H9 (cell line): ENCODE results near the gene FLT3. TPM values are rescaled to one million over a fixed set of nuclear protein-coding genes. Genes with fewer than 3 reads are reported as not detected.

ENCODE experiments used
- DNase-seq: peaks from one replicate; pipeline ENCODE4 v3.0.0-alpha.2; 2017
- H2AFZ ChIP-seq: one replicate; pipeline ENCODE4 v1.6.1; 2013; ENCODE audit warnings: mild to moderate bottlenecking, low read length, control low read depth, moderate library complexity
- H2AK5ac ChIP-seq: 2 replicates; pipeline ENCODE4 v1.6.1; 2013; ENCODE audit warnings: low read length, control low read depth, mixed read lengths; ENCODE audit not compliant: insufficient read length
- H2BK120ac ChIP-seq: one replicate; pipeline ENCODE4 v1.6.1; 2013; ENCODE audit warnings: low read depth, mild to moderate bottlenecking, low read length, control low read depth, inconsistent platforms; ENCODE audit not compliant: poor library complexity, severe bottlenecking
- H2BK12ac ChIP-seq: 2 replicates; pipeline ENCODE4 v1.6.1; 2013; ENCODE audit warnings: low read length, control low read depth, mixed read lengths, low read depth; ENCODE audit not compliant: insufficient read length
- H2BK15ac ChIP-seq: 2 replicates; pipeline ENCODE4 v1.6.1; 2013; ENCODE audit warnings: low read depth, low read length, control low read depth
- H2BK20ac ChIP-seq: one replicate; pipeline ENCODE4 v1.6.1; 2013; ENCODE audit warnings: low read depth, mild to moderate bottlenecking, low read length, control low read depth, inconsistent platforms; ENCODE audit not compliant: poor library complexity, severe bottlenecking
- H2BK5ac ChIP-seq: 2 replicates; pipeline ENCODE4 v1.6.1; 2013; ENCODE audit warnings: low read length, control low read depth, mixed read lengths; ENCODE audit not compliant: insufficient read length
- H3K14ac ChIP-seq: 2 replicates; pipeline ENCODE4 v1.6.1; 2013; ENCODE audit warnings: low read length, control low read depth; ENCODE audit not compliant: insufficient read depth
- H3K18ac ChIP-seq: 2 replicates; pipeline ENCODE4 v1.6.1; 2013; ENCODE audit warnings: low read depth, mild to moderate bottlenecking, mixed read lengths, low read length, control low read depth; ENCODE audit not compliant: insufficient read length
- H3K23ac ChIP-seq: 2 replicates; pipeline ENCODE4 v1.6.1; 2013; ENCODE audit warnings: low read length, control low read depth, mixed read lengths, low read depth; ENCODE audit not compliant: insufficient read length
- H3K23me2 ChIP-seq: 2 replicates; pipeline ENCODE4 v1.6.1; 2013; ENCODE audit warnings: low read depth, mild to moderate bottlenecking, mixed read lengths, low read length, control low read depth; ENCODE audit not compliant: insufficient read length, poor library complexity, severe bottlenecking
- H3K27ac ChIP-seq: 2 replicates; pipeline ENCODE4 v1.5.1; 2013; ENCODE audit warnings: low read length, control low read depth, mixed read lengths, low read depth; ENCODE audit not compliant: insufficient read length
- H3K27me3 ChIP-seq: 2 replicates; pipeline ENCODE4 v1.6.1; 2013; ENCODE audit warnings: low read length, control low read depth, inconsistent platforms; ENCODE audit not compliant: insufficient read depth
- H3K4ac ChIP-seq: 2 replicates; pipeline ENCODE4 v1.6.1; 2013; ENCODE audit warnings: low read depth, mild to moderate bottlenecking, control low read depth, inconsistent platforms, low read length, moderate library complexity
- H3K4me1 ChIP-seq: 2 replicates; pipeline ENCODE4 v1.6.1; 2013; ENCODE audit warnings: low read length, control low read depth, inconsistent platforms; ENCODE audit not compliant: insufficient read depth
- H3K4me2 ChIP-seq: 2 replicates; pipeline ENCODE4 v1.6.1; 2013; ENCODE audit warnings: low read length, control low read depth, mixed read lengths; ENCODE audit not compliant: insufficient read length, insufficient read depth
- H3K56ac ChIP-seq: 2 replicates; pipeline ENCODE4 v1.6.1; 2013; ENCODE audit warnings: low read depth, mild to moderate bottlenecking, mixed read lengths, low read length, control low read depth; ENCODE audit not compliant: insufficient read length
- H3K79me1 ChIP-seq: 2 replicates; pipeline ENCODE4 v1.6.1; 2013; ENCODE audit warnings: low read depth, mild to moderate bottlenecking, moderate library complexity, low read length, control low read depth, inconsistent platforms; ENCODE audit not compliant: insufficient read depth, poor library complexity, severe bottlenecking
- H3K79me2 ChIP-seq: 2 replicates; pipeline ENCODE4 v1.6.1; 2013; ENCODE audit warnings: low read length, control low read depth, inconsistent platforms; ENCODE audit not compliant: insufficient read depth
- H3K9ac ChIP-seq: 2 replicates; pipeline ENCODE4 v1.6.1; 2013; ENCODE audit warnings: low read length, control low read depth, mixed read lengths; ENCODE audit not compliant: insufficient read length; ENCODE audit errors: extremely low read depth
- H3K9me3 ChIP-seq: one replicate; pipeline ENCODE4 v1.6.1; 2013; ENCODE audit warnings: low read depth, low read length, inconsistent platforms; ENCODE audit not compliant: control insufficient read depth
- H3T11ph ChIP-seq: one replicate; pipeline ENCODE4 v1.6.1; 2013; ENCODE audit warnings: mild to moderate bottlenecking, low read length, control low read depth, inconsistent platforms
- H4K20me1 ChIP-seq: one replicate; pipeline ENCODE4 v1.6.1; 2013; ENCODE audit not compliant: control insufficient read depth, insufficient read length, insufficient read depth
- H4K5ac ChIP-seq: 2 replicates; pipeline ENCODE4 v1.6.1; 2013; ENCODE audit warnings: low read depth, mild to moderate bottlenecking, mixed read lengths, low read length, control low read depth; ENCODE audit not compliant: insufficient read length
- H4K8ac ChIP-seq: replicated peaks from 2 replicates; pipeline ENCODE4 v1.6.1; 2013; ENCODE audit warnings: low read length, control low read depth, mixed read lengths, low read depth; ENCODE audit not compliant: insufficient read length
- H4K91ac ChIP-seq: 2 replicates; pipeline ENCODE4 v1.6.1; 2013; ENCODE audit warnings: low read depth, mild to moderate bottlenecking, moderate library complexity, mixed read lengths, low read length, control low read depth; ENCODE audit not compliant: insufficient read length
- H3K27ac Mint-ChIP-seq, 3 experiments: 2 replicates in 2 of 3; 3 replicates in 1 of 3; pipeline ENCODE4 v1.8.0; 2020 to 2021; ENCODE audit warnings: mixed read lengths in 3 of 3, mild to moderate bottlenecking in 1 of 3, moderate library complexity in 1 of 3
- H3K27me3 Mint-ChIP-seq: 2 replicates; pipeline ENCODE4 v1.8.0; 2021; ENCODE audit warnings: low read depth, mild to moderate bottlenecking, moderate library complexity, mixed read lengths
- H3K36me3 Mint-ChIP-seq, 3 experiments: 2 replicates in 2 of 3; 3 replicates in 1 of 3; pipeline ENCODE4 v1.8.0; 2020 to 2021; ENCODE audit warnings: low read depth in 3 of 3, mixed read lengths in 3 of 3; ENCODE audit not compliant: insufficient read depth in 1 of 3
- H3K4me1 Mint-ChIP-seq, 2 experiments: 2 replicates each; pipeline ENCODE4 v1.8.0; 2020; ENCODE audit warnings: mixed read lengths in 2 of 2
- H3K4me3 Mint-ChIP-seq, 2 experiments: 2 replicates in 1 of 2; 3 replicates in 1 of 2; pipeline ENCODE4 v1.8.0; 2020 to 2021; ENCODE audit warnings: mild to moderate bottlenecking in 2 of 2, mixed read lengths in 2 of 2, moderate library complexity in 1 of 2
- H3K9me3 Mint-ChIP-seq, 2 experiments: 2 replicates in 1 of 2; 3 replicates in 1 of 2; pipeline ENCODE4 v1.8.0; 2020; ENCODE audit warnings: mild to moderate bottlenecking in 2 of 2, mixed read lengths in 2 of 2, moderate library complexity in 1 of 2
- CTCF ChIP-seq: fragments of 200-600 bp; sonication (generic); conservative IDR thresholded peaks from 3 replicates; pipeline ENCODE4 v1.8.0; 2021; ENCODE audit warnings: antibody characterized with exemption, mild to moderate bottlenecking
- WGBS: extraction: QIAGEN DNeasy Blood & Tissue Kit; methylation state at CpG from one replicate; pipeline ENCODE4 v1.1.7; 2013; ENCODE audit warnings: missing lambda C conversion rate, low lambda C conversion rate, mixed read lengths; ENCODE audit not compliant: insufficient read length; ENCODE audit errors: extremely low coverage; 5-methylcytosine and 5-hydroxymethylcytosine counted together
- total RNA-seq: library from RNA; stranded (reverse); gene quantifications from 2 replicates; pipeline ENCODE4 v1.2.1, GENCODE V29; 2021

Gene FLT3
- total RNA-seq, 1 experiment from 2014 or later: 0.44 TPM

DNA sequence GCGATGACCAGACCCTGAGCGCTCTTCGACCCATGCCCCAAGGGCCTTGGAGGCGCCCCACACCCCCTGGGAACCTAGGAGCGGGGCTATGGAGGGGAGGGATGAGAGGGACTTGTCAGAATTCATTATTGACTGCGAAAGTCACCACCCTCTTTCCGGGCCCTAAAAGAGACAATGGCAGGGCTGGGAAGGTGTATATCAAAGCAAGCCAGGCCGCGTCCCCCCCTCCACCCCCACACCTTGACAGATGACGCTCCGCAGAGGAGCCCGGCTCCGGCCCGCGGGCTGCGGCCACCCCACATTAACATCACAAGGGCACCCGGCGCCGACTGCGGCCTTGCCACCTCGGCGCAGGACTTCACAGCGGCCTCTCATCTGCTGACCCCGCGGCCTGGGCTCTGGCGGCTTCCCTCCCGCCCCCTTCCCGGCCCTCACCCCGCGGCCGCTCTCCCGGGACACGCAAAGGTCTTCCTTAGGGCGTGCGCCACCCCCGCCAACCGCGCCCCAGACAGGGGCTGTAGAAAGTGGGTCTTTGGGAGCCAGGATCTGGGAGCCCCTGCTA lies 133.7 kb downstream of the FLT3 start:
- H2BK120ac ChIP-seq: no peak overlapping the region
- H3K56ac ChIP-seq: no peak overlapping the region
- H2AK5ac ChIP-seq: no peak overlapping the region
- H3K23me2 ChIP-seq: no peaks in the 10 kb centered on the region
- H4K20me1 ChIP-seq: peaks cover 4% of the 10 kb centered on the region
- Mint-ChIP-seq H3K36me3 (no peaks in the 10 kb centered on the region), H3K9me3 (peaks cover 2 to 15% of the 10 kb centered on the region in 2 experiments), H3K4me1 (peaks cover 41 to 57% of the 10 kb centered on the region in 2 experiments), H3K27me3 (peaks cover 100% of the 10 kb centered on the region), H3K27ac (no peak overlapping the region), H3K4me3 (peak overlapping the region in 1 of 2 experiments; percentile 67; a peak in 2 of 5 replicates)
- H3K79me1 ChIP-seq: no peaks in the 10 kb centered on the region
- no peak overlapping the region for H3K14ac ChIP-seq
- H2AFZ ChIP-seq: no peak overlapping the region
- no peak overlapping the region for H2BK15ac ChIP-seq
- DNase-seq: peak; percentile 90
- no peaks in the 10 kb centered on the region for H3K9me3 ChIP-seq
- no peak overlapping the region for H2BK12ac ChIP-seq
- peak overlapping the region; percentile 16 for H3K4me2 ChIP-seq
- no peak overlapping the region for H3K18ac ChIP-seq
- no peak overlapping the region for H2BK20ac ChIP-seq
- no peak overlapping the region for H4K91ac ChIP-seq
- no peak overlapping the region for H3K23ac ChIP-seq
- no peak overlapping the region for H3K27ac ChIP-seq
- no peak overlapping the region for H2BK5ac ChIP-seq
- no peak for TF ChIP-seq CTCF
- no peak overlapping the region for H4K5ac ChIP-seq
- H3K79me2 ChIP-seq: no peaks in the 10 kb centered on the region
- peaks cover 94% of the 10 kb centered on the region for H3K27me3 ChIP-seq
- H3K4me1 ChIP-seq: peaks cover 12% of the 10 kb centered on the region
- no peak overlapping the region for H3K4ac ChIP-seq
- no peak overlapping the region for H4K8ac ChIP-seq
- no peak overlapping the region for H3K9ac ChIP-seq
- WGBS: no CpG with 5 or more reads among the region's 38 CpGs
- H3T11ph ChIP-seq: no peak overlapping the region
